Activated T-cell treated with anti-CD3 and anti-CD28 coated beads, Interleukin-2, amount 50 U/mL, for 4 hours (primary cell): ENCODE results near the gene KCNK3. TPM values are rescaled to one million over a fixed set of nuclear protein-coding genes. Genes with fewer than 3 reads are reported as not detected.
A peak's percentile ranks its signal among the peaks of the same experiment; 100 is the strongest.

Source experiments
- ATAC-seq, 2 donors: fragments of 200-7000 bp; cut with Tn5 transposase; one replicate each; pipeline ENCODE4 v1.10.0; 2021
- DNase-seq: peaks from one replicate; pipeline ENCODE4 v3.0.0-alpha.2; 2020
- H3K27me3 Mint-ChIP-seq: one replicate; pipeline ENCODE4 v1.8.0; 2021; ENCODE audit warnings: low read depth, mixed read lengths
- H3K36me3 Mint-ChIP-seq: one replicate; pipeline ENCODE4 v1.8.0; 2022; ENCODE audit warnings: mixed read lengths; ENCODE audit not compliant: insufficient read depth
- H3K4me1 Mint-ChIP-seq: one replicate; pipeline ENCODE4 v1.8.0; 2021; ENCODE audit warnings: low read depth, mixed read lengths
- H3K4me3 Mint-ChIP-seq: one replicate; pipeline ENCODE4 v1.8.0; 2021; ENCODE audit warnings: mild to moderate bottlenecking, moderate library complexity, mixed read lengths
- H3K9me3 Mint-ChIP-seq: one replicate; pipeline ENCODE4 v1.8.0; 2021; ENCODE audit warnings: mixed read lengths
- total RNA-seq, 3 donors: library from RNA; stranded (reverse); gene quantifications; one replicate each; pipeline ENCODE4 v1.2.1, GENCODE V29; 2021

Gene KCNK3
- total RNA-seq, 3 donors from 2014 or later = 0.08 to 0.16 (median 0.08) TPM

DNA sequence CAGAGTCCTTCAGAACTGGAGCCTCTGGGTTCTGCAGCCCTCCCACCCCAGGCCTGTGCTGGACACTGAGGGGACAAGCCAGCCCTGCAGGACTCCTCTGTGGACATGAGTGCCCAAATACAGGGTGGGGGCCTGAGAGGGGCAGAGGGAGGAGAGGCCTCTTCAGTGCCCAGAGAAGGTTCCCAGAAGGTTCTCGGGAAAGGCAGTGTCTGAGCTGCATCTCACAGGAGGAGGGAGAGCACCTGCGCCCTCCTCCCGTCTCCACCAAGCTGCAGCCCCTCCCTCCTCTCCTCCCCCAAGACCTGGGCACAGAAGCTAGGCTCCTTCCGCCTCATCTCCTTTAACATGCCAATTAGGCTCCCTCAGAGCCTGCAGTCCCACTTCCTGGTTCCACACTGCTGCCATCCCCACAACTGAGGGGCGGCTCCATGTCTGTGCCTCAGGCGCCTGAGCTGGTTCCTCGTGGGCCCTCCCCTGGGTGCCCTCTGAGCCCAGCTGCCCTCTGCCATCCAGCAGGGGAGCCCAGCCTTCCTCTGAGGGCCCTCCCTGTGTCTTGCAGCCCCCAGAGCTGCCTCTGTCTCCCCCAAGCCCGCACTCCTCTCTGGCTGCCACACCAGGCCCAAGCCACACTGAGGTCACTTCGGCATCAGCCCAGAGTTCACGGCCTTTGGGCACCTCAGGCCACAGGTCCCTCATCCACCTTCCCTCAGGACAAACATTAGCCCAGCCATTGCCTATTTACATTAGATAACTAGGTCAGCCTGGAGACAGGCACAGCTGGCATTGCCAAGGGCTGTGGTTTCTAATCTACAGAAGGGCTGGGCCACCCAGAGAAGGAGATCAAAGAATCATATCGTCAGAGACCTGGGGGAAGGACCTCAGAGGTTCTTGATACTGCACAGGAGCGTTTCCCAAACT lies 28.9 kb downstream of the KCNK3 start:
- Mint-ChIP-seq H3K4me3 (no peak overlapping the region), H3K36me3 (no peaks in the 10 kb centered on the region), H3K4me1 (no peaks in the 10 kb centered on the region), H3K27me3 (no peaks in the 10 kb centered on the region), H3K9me3 (no peaks in the 10 kb centered on the region)
- ATAC-seq (no peak), DNase-seq (no peak)

DNA sequence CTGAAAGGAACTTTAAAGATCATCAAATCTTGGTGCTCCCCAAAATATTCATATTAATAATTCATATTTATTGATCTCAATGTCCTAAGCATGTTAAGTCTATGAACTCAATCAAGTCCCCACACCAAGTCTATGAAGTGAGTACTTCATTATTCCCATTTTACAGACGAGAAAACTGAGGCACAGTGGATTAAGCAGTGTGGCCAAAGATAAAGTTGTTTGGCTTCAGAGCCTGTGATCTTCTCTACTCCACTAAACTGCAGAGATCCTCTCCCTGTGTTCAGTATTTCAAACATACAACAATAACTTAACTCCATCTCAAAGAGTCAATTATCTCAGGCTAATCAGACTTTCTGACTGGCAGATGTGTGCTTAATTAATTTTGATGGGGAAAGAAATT lies 29.8 kb downstream of the KCNK3 start:
- no peak for ATAC-seq
- no peaks in the 10 kb centered on the region for H3K4me1 Mint-ChIP-seq
- peaks cover 7% of the 10 kb centered on the region for H3K27me3 Mint-ChIP-seq
- DNase-seq = no peak
- no peaks in the 10 kb centered on the region for H3K9me3 Mint-ChIP-seq
- H3K4me3 Mint-ChIP-seq = no peak overlapping the region
- no peaks in the 10 kb centered on the region for H3K36me3 Mint-ChIP-seq

DNA sequence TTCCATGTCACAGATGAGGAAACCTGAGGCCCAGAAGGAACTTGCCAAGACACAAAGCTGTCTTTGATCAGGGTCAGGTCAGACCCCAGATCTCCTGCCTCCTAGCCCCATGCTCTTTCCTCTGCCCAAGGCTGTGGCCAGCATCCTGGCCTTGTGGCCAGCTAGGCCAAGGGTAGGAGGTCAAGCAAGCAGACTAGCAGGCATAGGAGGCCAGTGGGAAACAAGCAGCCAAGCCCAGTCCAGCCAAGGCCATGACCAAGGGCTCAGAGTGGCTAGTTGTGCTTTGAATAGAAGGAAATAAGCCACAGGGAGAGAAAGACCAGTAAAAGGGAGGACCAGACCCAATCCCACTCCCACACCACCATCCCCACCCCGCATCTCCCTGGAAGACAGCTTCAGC lies 30.4 kb downstream of the KCNK3 start:
- H3K4me3 Mint-ChIP-seq = no peak overlapping the region
- peaks cover 12% of the 10 kb centered on the region for H3K27me3 Mint-ChIP-seq
- ATAC-seq = no peak

DNA sequence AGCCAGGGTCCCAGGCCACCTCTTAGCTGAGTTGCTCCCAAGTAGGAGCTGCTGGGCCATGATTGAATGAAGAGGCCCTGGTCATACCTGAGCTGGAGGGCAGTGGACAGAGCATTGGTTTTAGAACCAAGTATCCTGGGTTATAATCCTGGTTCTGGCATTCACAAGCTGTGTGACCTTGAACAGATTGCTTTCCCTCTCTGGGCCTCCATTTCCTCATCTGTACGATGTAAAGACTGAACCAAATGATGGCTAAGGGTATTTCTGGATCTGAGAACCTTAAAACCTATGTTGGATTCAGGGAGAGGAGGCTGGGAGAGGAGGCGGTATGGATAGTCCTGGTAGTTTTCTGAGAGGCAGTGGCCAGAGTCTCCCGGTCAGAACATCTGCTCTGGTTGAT lies 31.0 kb downstream of the KCNK3 start:
- no peak for DNase-seq
- no peaks in the 10 kb centered on the region for H3K36me3 Mint-ChIP-seq
- H3K4me1 Mint-ChIP-seq = no peaks in the 10 kb centered on the region
- peaks cover 12% of the 10 kb centered on the region for H3K27me3 Mint-ChIP-seq
- H3K4me3 Mint-ChIP-seq = no peak overlapping the region
- no peak for ATAC-seq
- H3K9me3 Mint-ChIP-seq = no peaks in the 10 kb centered on the region

More for the DNA sequence above, 30.4 kb downstream of the KCNK3 start:
- DNase-seq = no peak
- Mint-ChIP-seq H3K36me3 (no peaks in the 10 kb centered on the region), H3K9me3 (no peaks in the 10 kb centered on the region), H3K4me1 (no peaks in the 10 kb centered on the region)

DNA sequence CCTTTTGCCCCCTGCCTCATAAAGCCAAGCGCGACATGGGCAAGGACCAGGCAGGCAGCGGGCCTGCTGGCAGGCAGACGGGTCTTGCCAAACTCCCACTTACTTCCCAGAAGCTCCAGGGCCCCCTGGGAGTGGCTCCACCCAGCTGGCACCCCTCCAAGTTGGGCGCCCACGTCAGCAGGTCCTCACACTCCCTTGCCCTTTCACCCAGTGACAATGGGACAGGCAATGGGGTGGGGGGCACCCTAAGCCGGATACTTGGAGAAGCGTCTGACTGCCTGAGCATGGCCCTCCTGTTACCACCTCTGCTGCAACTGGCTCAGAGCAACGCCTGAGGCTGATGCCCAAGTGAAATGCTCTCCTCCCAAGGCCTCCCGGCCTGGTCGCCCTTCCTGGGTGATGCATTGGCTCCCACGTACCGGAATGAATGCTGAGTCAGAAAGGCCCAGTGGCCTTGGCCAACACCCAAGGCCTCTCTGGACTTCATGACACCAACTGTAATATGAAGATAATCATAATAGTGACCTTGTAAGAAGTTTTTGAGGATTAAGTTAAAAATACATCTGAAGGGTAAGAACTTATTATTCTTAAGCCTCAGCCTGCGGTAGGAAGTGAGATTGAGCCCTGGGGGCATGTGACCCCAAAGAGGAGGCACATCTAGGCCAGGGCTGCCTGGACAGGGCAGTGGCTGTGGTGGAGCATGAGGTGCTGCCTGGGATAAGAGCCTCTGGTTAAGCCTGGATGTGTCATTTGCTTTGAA lies 31.6 kb downstream of the KCNK3 start:
- no peak for ATAC-seq
- Mint-ChIP-seq H3K4me3 (no peak overlapping the region), H3K27me3 (peaks cover 15% of the 10 kb centered on the region), H3K9me3 (no peaks in the 10 kb centered on the region), H3K4me1 (no peaks in the 10 kb centered on the region), H3K36me3 (no peaks in the 10 kb centered on the region)
- no peak for DNase-seq

DNA sequence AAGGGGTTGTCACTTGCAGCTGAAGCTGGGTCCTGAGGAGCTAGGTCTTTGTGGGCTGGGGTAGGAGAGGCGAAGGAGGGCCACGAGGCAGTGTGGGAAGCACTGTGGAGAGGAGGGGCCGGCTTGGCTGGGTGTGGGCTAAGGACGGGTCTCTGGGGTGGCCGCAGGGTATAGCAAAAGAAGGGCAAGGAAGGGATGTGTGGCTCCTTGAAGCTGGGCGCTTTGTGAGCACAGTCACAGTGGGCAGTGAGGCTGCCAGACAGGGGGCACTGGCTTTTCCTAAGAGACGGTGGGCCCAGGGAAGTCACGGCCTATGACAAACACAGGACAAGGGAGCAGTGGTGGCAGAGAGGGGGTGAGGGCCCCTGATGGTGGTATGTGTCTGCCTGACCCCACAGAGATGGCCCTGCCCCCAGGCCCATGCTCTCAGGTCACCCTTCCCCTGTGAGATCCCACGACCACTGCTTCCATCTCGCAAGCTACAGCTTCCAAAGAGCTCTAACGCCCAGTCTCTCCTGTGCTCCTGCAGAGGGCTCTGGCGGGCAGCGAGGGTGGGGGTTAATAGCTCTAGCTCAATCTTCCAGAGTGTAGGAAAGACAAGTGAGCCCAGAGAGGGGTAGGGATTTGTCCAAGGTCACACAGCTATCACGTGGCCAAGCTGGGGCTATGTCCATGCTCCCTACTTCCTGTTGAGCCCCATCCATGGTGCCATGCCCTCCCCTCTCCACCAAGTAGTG lies 32.4 kb downstream of the KCNK3 start:
- Mint-ChIP-seq H3K27me3 (peaks cover 15% of the 10 kb centered on the region), H3K4me3 (no peak overlapping the region), H3K36me3 (no peaks in the 10 kb centered on the region), H3K9me3 (no peaks in the 10 kb centered on the region), H3K4me1 (no peaks in the 10 kb centered on the region)
- ATAC-seq = no peak
- DNase-seq = no peak

DNA sequence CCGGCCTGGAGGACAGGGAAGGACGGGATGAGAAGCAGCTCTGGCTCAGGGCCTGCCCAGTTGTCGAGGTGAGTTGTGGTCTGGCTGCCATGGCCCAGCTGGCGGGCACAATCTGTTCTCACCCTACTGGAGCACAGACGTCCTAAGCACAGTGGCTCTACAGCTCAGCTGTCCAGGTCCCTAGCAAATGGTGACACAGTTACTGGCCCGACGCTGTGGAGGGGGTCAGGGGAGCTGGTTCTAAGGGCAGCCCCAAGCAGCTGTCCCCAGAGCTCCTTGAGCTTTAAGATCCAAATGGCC lies 32.9 kb downstream of the KCNK3 start:
- DNase-seq (no peak), ATAC-seq (no peak)
- Mint-ChIP-seq H3K36me3 (no peaks in the 10 kb centered on the region), H3K4me3 (no peak overlapping the region), H3K4me1 (no peaks in the 10 kb centered on the region), H3K9me3 (no peaks in the 10 kb centered on the region), H3K27me3 (peaks cover 15% of the 10 kb centered on the region)

DNA sequence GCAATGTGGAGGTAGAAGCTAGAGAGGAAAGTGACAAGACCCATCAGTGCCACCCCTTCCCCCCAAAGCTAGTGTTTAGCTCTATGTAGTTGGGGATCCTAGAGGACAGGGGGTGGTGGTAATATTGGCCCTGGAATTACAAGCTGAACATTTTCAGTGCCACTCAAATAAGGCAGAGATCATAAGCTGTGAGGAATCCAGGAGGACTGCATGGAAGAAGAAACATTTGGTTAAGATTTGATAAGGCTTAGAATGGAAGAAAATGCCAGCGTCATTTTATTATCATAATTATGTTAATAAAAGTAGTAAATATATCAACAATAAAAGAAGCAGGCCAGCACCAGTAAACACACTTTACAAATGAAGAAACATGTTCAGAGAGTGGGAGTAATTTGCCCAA lies 33.7 kb downstream of the KCNK3 start:
- Mint-ChIP-seq H3K36me3 (no peaks in the 10 kb centered on the region), H3K4me1 (no peaks in the 10 kb centered on the region), H3K27me3 (peaks cover 21% of the 10 kb centered on the region), H3K4me3 (no peak overlapping the region), H3K9me3 (no peaks in the 10 kb centered on the region)
- no peak for ATAC-seq
- no peak for DNase-seq

DNA sequence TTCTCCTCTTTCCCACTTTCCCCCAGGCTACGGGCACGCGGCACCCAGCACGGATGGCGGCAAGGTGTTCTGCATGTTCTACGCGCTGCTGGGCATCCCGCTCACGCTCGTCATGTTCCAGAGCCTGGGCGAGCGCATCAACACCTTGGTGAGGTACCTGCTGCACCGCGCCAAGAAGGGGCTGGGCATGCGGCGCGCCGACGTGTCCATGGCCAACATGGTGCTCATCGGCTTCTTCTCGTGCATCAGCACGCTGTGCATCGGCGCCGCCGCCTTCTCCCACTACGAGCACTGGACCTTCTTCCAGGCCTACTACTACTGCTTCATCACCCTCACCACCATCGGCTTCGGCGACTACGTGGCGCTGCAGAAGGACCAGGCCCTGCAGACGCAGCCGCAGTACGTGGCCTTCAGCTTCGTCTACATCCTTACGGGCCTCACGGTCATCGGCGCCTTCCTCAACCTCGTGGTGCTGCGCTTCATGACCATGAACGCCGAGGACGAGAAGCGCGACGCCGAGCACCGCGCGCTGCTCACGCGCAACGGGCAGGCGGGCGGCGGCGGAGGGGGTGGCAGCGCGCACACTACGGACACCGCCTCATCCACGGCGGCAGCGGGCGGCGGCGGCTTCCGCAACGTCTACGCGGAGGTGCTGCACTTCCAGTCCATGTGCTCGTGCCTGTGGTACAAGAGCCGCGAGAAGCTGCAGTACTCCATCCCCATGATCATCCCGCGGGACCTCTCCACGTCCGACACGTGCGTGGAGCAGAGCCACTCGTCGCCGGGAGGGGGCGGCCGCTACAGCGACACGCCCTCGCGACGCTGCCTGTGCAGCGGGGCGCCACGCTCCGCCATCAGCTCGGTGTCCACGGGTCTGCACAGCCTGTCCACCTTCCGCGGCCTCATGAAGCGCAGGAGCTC lies 35.4 kb downstream of the KCNK3 start:
- no peak overlapping the region for H3K4me3 Mint-ChIP-seq
- peak; percentile 62 to 67 for ATAC-seq
- no peak for DNase-seq
- no peaks in the 10 kb centered on the region for H3K4me1 Mint-ChIP-seq
- H3K27me3 Mint-ChIP-seq = peaks cover 21% of the 10 kb centered on the region
- no peaks in the 10 kb centered on the region for H3K36me3 Mint-ChIP-seq
- H3K9me3 Mint-ChIP-seq = no peaks in the 10 kb centered on the region

DNA sequence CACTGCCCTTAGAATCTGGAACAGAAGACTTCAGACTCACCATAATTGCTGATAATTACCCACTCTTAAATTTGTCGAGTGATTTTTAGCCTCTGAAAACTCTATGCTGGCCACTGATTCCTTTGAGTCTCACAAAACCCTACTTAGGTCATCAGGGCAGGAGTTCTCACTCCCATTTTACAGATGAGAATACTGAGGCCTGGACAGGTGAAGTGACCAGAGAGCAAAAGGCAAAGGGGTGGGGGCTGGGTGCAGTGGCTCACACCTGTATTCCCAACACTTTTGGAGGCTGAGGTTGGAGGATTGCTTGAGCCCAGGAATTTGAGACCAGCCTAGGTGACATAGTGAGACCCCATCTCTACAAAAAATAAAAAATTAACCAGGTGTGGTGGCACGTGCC lies 36.8 kb downstream of the KCNK3 start:
- H3K27me3 Mint-ChIP-seq = peaks cover 23% of the 10 kb centered on the region
- DNase-seq (no peak), ATAC-seq (no peak)
- no peak overlapping the region for H3K4me3 Mint-ChIP-seq
- no peaks in the 10 kb centered on the region for H3K36me3 Mint-ChIP-seq
- H3K9me3 Mint-ChIP-seq = no peaks in the 10 kb centered on the region
- H3K4me1 Mint-ChIP-seq = no peaks in the 10 kb centered on the region

DNA sequence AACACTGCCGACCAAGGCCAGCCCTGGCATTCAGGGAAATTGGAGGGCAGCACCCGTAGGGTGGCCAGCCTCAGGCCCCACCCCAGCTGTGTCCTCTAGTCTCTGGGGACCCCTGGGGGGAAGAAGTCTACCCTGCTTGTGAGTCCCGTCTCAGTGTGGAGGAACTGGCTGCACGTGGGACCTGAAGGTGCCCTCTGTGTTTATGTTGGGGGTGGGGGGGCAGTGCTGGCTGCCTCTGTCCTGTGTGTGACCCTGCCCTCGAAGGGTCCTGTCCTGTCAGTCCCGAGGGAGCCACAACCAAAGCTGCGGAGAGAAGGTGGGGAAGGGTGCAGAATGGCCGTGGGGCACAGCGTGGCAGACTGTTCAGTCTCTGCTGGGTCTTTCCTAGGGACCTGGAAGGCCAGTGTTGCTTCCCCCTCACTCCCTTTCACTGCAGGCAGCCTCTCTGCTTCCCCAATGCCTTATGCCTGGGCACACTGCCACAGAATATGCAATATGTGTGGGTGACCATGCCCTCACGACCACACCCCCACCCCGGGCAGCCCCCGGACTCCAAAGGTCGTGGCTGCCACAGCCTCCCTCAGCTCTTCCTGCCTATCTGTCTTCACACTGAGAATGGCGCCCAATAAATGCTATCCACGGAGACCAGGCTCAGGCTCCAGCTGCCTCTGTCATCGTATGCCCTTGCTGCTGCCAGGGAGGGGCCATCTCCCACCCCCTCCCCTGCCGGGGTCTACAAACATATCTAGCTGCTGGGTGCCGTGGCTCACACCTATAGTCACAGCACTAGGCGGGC lies 38.2 kb downstream of the KCNK3 start:
- no peak for ATAC-seq

DNA sequence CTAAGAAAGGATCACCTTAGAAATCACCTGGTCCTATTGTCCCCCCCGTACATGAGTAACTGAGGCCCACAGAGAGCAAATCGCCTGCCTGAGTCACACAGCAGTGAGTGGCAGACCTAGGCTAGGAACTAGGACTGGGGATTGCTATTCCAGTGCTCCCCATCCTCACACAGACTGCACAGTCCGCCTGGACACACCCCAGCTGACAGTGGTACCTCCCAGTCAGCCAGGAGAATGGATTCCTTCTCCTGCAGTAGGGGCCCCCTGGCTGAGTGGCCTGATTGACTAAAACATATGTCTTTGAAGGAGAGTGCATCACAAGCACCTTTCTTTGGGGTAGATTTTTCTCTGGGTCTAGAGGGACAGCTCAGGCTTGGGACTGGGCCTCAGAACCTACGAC lies 39.2 kb downstream of the KCNK3 start:
- ATAC-seq (no peak), DNase-seq (no peak)
- Mint-ChIP-seq H3K36me3 (no peaks in the 10 kb centered on the region), H3K27me3 (peaks cover 27% of the 10 kb centered on the region), H3K9me3 (no peaks in the 10 kb centered on the region), H3K4me3 (no peak overlapping the region), H3K4me1 (no peaks in the 10 kb centered on the region)

More for the DNA sequence above, 38.2 kb downstream of the KCNK3 start:
- no peak for DNase-seq
- Mint-ChIP-seq H3K9me3 (no peaks in the 10 kb centered on the region), H3K27me3 (peaks cover 27% of the 10 kb centered on the region), H3K4me1 (no peaks in the 10 kb centered on the region), H3K4me3 (no peak overlapping the region), H3K36me3 (no peaks in the 10 kb centered on the region)

DNA sequence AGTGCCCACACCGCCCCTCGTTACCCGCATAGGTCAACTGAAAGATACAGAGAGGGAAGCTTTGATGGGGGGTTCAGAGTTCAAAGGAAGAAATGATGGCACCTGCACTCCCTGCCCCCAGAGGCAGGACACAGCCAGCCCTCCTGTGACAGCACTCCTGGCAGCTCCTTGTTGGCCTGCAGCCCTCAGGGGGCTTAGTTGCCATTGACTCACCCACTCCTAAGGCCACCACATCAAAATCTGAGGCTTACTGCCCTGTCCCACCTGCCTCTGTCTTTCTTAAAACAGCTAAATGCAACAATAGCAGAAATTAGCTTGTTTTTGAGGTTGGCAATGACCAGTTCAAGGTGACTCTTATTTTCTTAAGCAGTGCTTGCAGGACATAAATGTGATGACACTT lies 39.9 kb downstream of the KCNK3 start:
- no peaks in the 10 kb centered on the region for H3K9me3 Mint-ChIP-seq
- no peaks in the 10 kb centered on the region for H3K36me3 Mint-ChIP-seq
- no peak overlapping the region for H3K4me3 Mint-ChIP-seq
- H3K27me3 Mint-ChIP-seq = peaks cover 22% of the 10 kb centered on the region
- H3K4me1 Mint-ChIP-seq = no peaks in the 10 kb centered on the region
- no peak for DNase-seq
- ATAC-seq = no peak
